ENCODE data around the gene ARRB1.

The ARRB1 gene

DNA sequence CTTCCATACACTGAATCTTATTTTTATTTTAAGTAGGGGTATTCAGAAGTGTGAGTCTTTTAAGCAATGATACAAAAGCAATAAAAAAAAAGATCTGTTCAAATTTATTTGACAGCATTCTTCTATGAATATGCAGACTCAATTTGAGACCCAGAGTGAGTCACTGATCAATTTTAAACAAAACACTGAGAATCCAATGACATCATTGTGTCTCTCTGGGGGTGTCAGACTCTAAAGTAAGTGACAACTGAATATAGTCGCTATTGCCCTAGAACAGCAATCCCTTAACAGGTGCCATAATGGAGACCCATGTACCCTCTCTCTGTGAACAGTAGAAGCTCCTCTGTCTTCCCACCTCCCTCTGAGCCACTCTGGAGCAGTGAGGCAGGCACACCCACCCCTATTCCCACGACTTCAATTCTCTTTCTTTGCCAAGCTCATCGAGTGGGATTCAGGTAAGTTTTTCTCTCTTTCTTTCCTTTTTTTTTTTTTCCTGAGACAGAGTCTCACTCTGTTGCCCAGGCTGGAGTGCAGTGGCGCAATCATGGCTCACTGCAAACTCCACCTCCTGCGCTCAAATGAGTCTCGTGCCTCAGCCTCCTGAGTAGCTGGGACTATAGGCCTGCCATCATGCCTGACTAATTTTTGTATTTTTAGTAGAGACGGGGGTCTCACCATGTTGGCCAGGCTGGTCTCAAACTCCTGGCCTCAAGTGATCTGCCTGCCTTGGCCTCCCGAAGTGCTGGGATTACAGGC, 42.8 kb upstream of the ARRB1 start:
- Histone ChIP-seq H4K20me1 (ENCODE audit: insufficient read depth) (no peaks in the 10 kb centered on the region), H2AFZ (ENCODE audit: low read depth) (no peak overlapping the region), H3K4me2 (no peak overlapping the region), H3K27me3 (ENCODE audit: insufficient read depth, low read depth) (no peaks in the 10 kb centered on the region), H3K4me1 (ENCODE audit: low read depth, poor library complexity, severe bottlenecking) (peaks cover 6% of the 10 kb centered on the region), H3K79me2 (ENCODE audit: insufficient read depth, low read depth) (no peaks in the 10 kb centered on the region), H3K27ac (no peak overlapping the region), H3K9ac (no peak overlapping the region), H3K4me3 (IDR thresholded peaks at IDR 0.05; ENCODE audit: insufficient read depth, low read depth, low read length) (no peak overlapping the region), H3K36me3 (ENCODE audit: insufficient read depth) (no peaks in the 10 kb centered on the region)
- no peak for TF ChIP-seq CTCF (conservative IDR thresholded peaks at IDR 0.05; ENCODE audit: low read depth, low read length)

DNA sequence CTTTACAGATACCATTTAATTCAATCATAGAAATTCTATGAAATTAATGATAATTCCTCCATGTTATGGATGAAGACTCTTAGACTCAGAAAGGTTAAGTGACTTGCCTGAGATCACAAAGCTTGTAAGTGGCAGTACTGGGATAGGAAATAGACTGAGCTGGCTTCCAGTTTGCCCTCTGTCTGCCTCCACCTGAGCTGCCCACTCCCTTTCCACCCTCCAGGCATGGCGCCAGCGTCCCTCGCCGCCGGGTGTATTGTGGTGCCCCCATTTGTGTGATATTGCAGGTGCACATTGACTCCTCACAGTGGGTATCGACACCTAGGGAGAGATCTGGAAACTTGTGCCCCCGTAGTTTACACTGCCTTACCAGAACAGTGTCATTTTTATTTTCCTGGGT, 38.5 kb upstream of the ARRB1 start:
- Histone ChIP-seq H3K27ac (no peak overlapping the region), H3K4me2 (no peak overlapping the region), H3K27me3 (ENCODE audit: insufficient read depth, low read depth) (peaks cover 4% of the 10 kb centered on the region; the same call in 1 of the 2 replicates), H3K4me3 (IDR thresholded peaks at IDR 0.05; ENCODE audit: insufficient read depth, low read depth, low read length) (no peak overlapping the region), H3K4me1 (ENCODE audit: low read depth, poor library complexity, severe bottlenecking) (peaks cover 12% of the 10 kb centered on the region), H3K79me2 (ENCODE audit: insufficient read depth, low read depth) (no peaks in the 10 kb centered on the region), H3K36me3 (ENCODE audit: insufficient read depth) (no peaks in the 10 kb centered on the region), H3K9ac (no peak overlapping the region), H2AFZ (ENCODE audit: low read depth) (no peak overlapping the region), H4K20me1 (ENCODE audit: insufficient read depth) (no peaks in the 10 kb centered on the region)
- TF ChIP-seq CTCF (conservative IDR thresholded peaks at IDR 0.05; ENCODE audit: low read depth, low read length) = no peak

GRCh38 chr11:75389276-75389605, 37.8 kb upstream of the ARRB1 start:
- H3K27me3 ChIP-seq (ENCODE audit: insufficient read depth, low read depth) = peaks cover 4% of the 10 kb centered on the region; the same call in 1 of the 2 replicates
- H3K9ac ChIP-seq = no peak overlapping the region
- peak overlapping the region; percentile 56; the same call in 1 of the 2 replicates for H2AFZ ChIP-seq (ENCODE audit: low read depth)
- no peak overlapping the region for H3K4me3 ChIP-seq (IDR thresholded peaks at IDR 0.05; ENCODE audit: insufficient read depth, low read depth, low read length)
- no peaks in the 10 kb centered on the region for H4K20me1 ChIP-seq (ENCODE audit: insufficient read depth)
- H3K79me2 ChIP-seq (ENCODE audit: insufficient read depth, low read depth) = no peaks in the 10 kb centered on the region
- no peak for TF ChIP-seq CTCF (conservative IDR thresholded peaks at IDR 0.05; ENCODE audit: low read depth, low read length)
- H3K27ac ChIP-seq = no peak overlapping the region
- no peaks in the 10 kb centered on the region for H3K36me3 ChIP-seq (ENCODE audit: insufficient read depth)
- peaks cover 13% of the 10 kb centered on the region for H3K4me1 ChIP-seq (ENCODE audit: low read depth, poor library complexity, severe bottlenecking)
- peak overlapping the region; percentile 33 for H3K4me2 ChIP-seq

DNA sequence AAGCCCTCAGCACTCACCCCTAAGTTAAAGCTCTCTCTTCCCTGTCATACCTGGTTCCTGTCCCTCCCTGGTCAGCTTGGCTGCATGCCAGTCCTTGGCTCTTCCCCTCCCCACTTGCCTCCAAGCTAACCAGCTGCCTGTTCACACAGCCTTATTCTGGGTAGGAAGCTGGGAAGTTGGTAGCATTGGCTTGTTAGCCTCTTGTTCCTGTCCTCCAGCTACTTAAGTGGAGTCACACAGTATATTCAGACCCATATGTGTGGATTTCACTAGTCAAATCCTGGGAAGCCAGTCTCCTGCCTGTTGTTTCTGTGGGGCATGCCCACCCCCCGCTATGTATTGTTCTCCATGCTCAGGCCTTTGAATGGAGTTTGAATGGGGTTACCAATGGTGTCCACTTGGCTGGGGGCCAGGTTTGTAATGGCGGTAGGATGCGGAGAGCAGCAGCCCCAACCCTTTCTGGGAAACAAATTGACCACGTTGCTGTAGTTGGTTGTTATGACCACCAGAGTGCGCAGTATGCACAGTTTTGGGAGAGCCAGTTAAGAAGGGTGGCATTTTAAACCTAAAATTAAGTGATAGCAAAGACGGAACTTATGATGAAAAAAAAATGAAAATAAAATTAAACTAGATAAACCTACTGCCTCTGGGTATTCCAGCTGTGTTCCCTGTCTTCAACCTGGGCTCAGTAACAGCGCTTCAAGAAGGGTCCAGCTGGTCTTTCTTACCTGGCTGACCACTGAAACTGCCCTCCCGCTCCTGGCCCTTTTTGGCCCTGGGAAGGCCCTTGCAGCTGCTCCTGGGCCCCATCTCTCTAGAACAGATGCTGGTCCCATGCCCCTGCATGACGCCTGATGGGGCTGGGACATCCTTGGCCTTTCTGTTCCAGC, 37.2 kb upstream of the ARRB1 start:
- Histone ChIP-seq H3K4me1 (ENCODE audit: low read depth, poor library complexity, severe bottlenecking) (peaks cover 15% of the 10 kb centered on the region), H3K4me2 (peak overlapping the region; percentile 33), H2AFZ (ENCODE audit: low read depth) (peak overlapping the region; percentile 56; the same call in 1 of the 2 replicates), H3K27me3 (ENCODE audit: insufficient read depth, low read depth) (peaks cover 4% of the 10 kb centered on the region; the same call in 1 of the 2 replicates), H3K4me3 (IDR thresholded peaks at IDR 0.05; ENCODE audit: insufficient read depth, low read depth, low read length) (no peak overlapping the region), H3K36me3 (ENCODE audit: insufficient read depth) (no peaks in the 10 kb centered on the region), H3K9ac (no peak overlapping the region), H3K27ac (no peak overlapping the region), H3K79me2 (ENCODE audit: insufficient read depth, low read depth) (no peaks in the 10 kb centered on the region), H4K20me1 (ENCODE audit: insufficient read depth) (no peaks in the 10 kb centered on the region)
- TF ChIP-seq CTCF (conservative IDR thresholded peaks at IDR 0.05; ENCODE audit: low read depth, low read length) = peak; percentile 85

Data from KMS-11 (cell line).